ENCODE results near the gene CFAP45. TPM values are rescaled to one million over a fixed set of nuclear protein-coding genes. Genes with fewer than 3 reads are reported as not detected.

CFAP45 gene
- total and polyA plus RNA-seq, 2 experiments from 2014 or later: 0.36 TPM; not detected in 1

- no peak within 1 kb of the TSS for H3K4me3 ChIP-seq
- TF ChIP-seq EZH2phosphoT487 (IDR thresholded peaks at IDR 0.05; ENCODE audit: unreplicated experiment) (no peak), ZNF114 (CRISPR knock-in tag; IDR thresholded peaks at IDR 0.05) (no peak), NANOG (IDR thresholded peaks at IDR 0.05; ENCODE audit: borderline replicate concordance) (no peak), ZNF462 (CRISPR knock-in tag; IDR thresholded peaks at IDR 0.05) (no peak), CREB1 (CRISPR knock-in tag; IDR thresholded peaks at IDR 0.05; ENCODE audit: low read depth) (no peak), STAT1 (IDR thresholded peaks at IDR 0.05; ENCODE audit: unreplicated experiment) (no peak), ETS1 (IDR thresholded peaks at IDR 0.05) (no peak)
- Mint-ChIP-seq H3K4me1 (peaks cover 6% of the 10 kb centered on the region; the same call in 2 of the 3 replicates), H3K9me3 (no peaks in the 10 kb centered on the region; the same call in 1 of the 3 replicates), H3K27ac (no peak within 1 kb of the TSS), H3K36me3 (ENCODE audit: low read depth) (no peaks in the 10 kb centered on the region), H3K4me3 (no peak within 1 kb of the TSS), H3K27me3 (ENCODE audit: insufficient read depth, low read depth, poor library complexity) (peaks cover 8% of the 10 kb centered on the region)
- H3K9me2 ChIP-seq (ENCODE audit: insufficient read depth): no peaks in the 10 kb centered on the region
- H3K79me2 ChIP-seq (replicated peaks; ENCODE audit: insufficient read depth): no peaks in the 10 kb centered on the region
- H2AFZ ChIP-seq: no peak within 1 kb of the TSS
- no peaks in the 10 kb centered on the region for H3K36me3 ChIP-seq (ENCODE audit: insufficient read depth)
- H4K20me1 ChIP-seq (replicated peaks; ENCODE audit: insufficient read depth): no peaks in the 10 kb centered on the region
- H3K4me2 ChIP-seq: no peak within 1 kb of the TSS
- ATAC-seq: no peak
- H3K27ac ChIP-seq (ENCODE audit: low read depth): no peak within 1 kb of the TSS
- H3K4me1 ChIP-seq (ENCODE audit: insufficient read depth): no peaks in the 10 kb centered on the region; the same call in 1 of the 2 replicates
- H3K27me3 ChIP-seq (ENCODE audit: insufficient read depth): no peaks in the 10 kb centered on the region
- H3F3A ChIP-seq (replicated peaks; ENCODE audit: low read depth): no peaks in the 10 kb centered on the region
- no peak for DNase-seq (ENCODE audit: low spot score)
These were observed 73.4 kb downstream of the CFAP45 start, which contains the start of gene SLAMF8 for GRCh38 chr1:159826441-159827101. TSS of gene SLAMF8 (plus strand) at chr1:159826873. CDS start at chr1:159826899, 26 bp downstream.

All from GM23338 (cell line).